Peyer's patch (tissue), 4 donors: ENCODE results near the gene FGD5.

ENCODE experiments used
- CTCF ChIP-seq, 6 experiments: fragments of 450-650 bp in 4 of 6; fragments of 200-600 bp in 2 of 6; sonication (generic) in 1 of 6; IDR thresholded peaks; one replicate each; pipeline ENCODE4 v1.5.1; 2017 to 2019; ENCODE audit warnings: antibody characterized with exemption in 6 of 6, mild to moderate bottlenecking in 3 of 6, moderate library complexity in 1 of 6
- POLR2A ChIP-seq, 2 donors: fragments of 450-650 bp; IDR thresholded peaks; one replicate each; pipeline ENCODE4 v1.5.1; 2017; ENCODE audit warnings: antibody characterized with exemption in 2 of 2, mild to moderate bottlenecking in 2 of 2, moderate library complexity in 2 of 2

- TF ChIP-seq CTCF (IDR thresholded peaks at IDR 0.05) (no peak), POLR2A (IDR thresholded peaks at IDR 0.05) (no peak)
These were observed 44.3 kb upstream of the FGD5 start for GRCh38 chr3:14774431-14774830.
